Fibroblast of skin of right biceps (primary cell): ENCODE results near the gene NLRP11.
A peak's percentile ranks its signal among the peaks of the same experiment; 100 is the strongest.

Source experiments
- DNase-seq: peaks from one replicate; pipeline ENCODE4 v3.0.0-alpha.2; 2013

The NLRP11 gene

GRCh38 chr19:55831846-55832245 lies at the start of gene NLRP11:
TSS of gene NLRP11 (minus strand) at chr19:55831999. CDS start at chr19:55818174, 13,825 bp downstream.
- DNase-seq, result no peak

- DNase-seq, result no peak
These were observed 45.4 kb upstream of the NLRP11 start for GRCh38 chr19:55877211-55877610.

DNA sequence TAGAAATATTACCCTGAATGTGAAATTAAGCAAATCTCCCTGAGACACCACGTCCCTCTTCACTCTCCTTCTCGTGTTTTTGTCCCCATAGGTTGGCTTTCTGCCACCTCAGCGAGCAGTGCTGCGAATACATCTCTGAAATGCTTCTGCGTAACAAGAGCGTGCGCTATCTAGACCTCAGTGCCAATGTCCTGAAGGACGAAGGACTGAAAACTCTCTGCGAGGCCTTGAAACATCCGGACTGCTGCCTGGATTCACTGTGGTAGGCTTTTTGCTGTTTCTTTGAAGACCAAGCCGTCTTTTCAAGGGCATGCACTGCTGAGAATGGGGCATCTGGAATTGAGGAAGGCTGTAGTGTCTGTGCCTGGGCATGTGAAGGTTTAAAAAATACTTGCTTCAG lies 38.9 kb upstream of the NLRP11 start:
- DNase-seq, result no peak

DNA sequence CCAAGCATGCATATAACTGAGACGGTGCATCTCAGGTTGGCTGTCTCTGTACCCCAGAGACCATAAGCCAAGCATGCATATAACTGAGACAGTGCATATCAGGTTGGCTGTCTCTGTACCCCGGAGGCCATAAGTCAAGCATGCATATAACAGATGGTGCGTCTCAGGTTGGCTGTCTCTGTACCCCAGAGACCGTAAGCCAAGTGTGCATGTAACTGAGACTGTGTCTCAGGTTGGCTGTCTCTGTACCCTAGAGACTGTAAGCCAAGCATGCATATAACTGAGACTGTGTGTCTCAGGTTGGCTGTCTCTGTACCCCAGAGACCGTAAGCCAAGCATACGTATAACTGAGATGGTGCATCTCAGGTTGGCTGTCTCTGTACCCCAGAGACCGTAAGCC lies 35.3 kb upstream of the NLRP11 start:
- no peak for DNase-seq

DNA sequence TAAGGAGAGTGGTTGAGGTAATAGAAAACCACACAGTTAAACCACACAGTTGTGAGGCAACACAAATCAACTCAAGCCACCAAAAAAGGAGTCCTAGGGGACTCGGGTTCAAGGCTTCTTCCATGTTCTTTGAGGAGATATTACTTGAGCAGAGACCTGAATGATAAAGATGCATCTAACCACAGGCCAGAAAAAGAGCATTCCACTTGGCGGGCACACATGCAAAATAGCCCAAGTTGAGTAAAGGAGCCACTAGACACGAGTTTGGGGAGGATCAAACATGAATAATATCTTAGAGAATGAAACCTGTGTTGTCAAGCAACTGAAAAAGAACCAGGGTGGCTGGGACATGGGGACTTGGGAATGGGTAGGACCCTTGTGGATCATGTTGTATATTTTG lies 34.7 kb upstream of the NLRP11 start:
- no peak for DNase-seq

GRCh38 chr19:55858969-55859368 lies 27.2 kb upstream of the NLRP11 start:
- no peak for DNase-seq

DNA sequence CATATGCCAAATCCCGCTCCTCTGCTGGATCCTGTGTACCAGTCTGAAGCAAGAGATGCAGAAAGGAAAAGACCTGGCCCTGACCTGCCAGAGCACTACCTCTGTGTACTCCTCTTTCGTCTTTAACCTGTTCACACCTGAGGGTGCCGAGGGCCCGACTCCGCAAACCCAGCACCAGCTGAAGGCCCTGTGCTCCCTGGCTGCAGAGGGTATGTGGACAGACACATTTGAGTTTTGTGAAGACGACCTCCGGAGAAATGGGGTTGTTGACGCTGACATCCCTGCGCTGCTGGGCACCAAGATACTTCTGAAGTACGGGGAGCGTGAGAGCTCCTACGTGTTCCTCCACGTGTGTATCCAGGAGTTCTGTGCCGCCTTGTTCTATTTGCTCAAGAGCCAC lies 26.6 kb upstream of the NLRP11 start:
- DNase-seq, result no peak

- no peak for DNase-seq
These were observed 26.2 kb upstream of the NLRP11 start for GRCh38 chr19:55857974-55858373.

- no peak for DNase-seq
These were observed 25.4 kb upstream of the NLRP11 start for GRCh38 chr19:55857149-55857548.

GRCh38 chr19:55855160-55855559 lies 23.4 kb upstream of the NLRP11 start:
- DNase-seq, result no peak

DNA sequence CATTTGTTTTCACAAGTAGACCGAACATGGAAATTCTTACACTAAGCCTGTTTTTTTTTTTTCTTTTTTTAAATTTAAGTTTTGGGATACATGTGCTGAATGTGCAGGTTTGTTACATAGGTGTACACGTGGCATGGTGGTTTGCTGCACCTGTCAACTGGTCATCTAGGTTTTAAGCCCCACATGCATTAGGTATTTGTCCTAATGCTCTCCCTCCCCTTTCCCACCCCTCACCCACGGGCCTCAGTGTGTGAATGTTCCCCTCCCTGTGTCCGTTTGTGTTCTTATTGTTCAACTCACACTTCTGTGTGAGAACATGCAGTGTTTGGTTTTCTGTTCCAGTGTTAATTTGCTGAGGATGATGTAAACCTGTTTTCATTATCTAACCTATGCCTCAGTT lies 7.1 kb upstream of the NLRP11 start:
- DNase-seq, result no peak

DNA sequence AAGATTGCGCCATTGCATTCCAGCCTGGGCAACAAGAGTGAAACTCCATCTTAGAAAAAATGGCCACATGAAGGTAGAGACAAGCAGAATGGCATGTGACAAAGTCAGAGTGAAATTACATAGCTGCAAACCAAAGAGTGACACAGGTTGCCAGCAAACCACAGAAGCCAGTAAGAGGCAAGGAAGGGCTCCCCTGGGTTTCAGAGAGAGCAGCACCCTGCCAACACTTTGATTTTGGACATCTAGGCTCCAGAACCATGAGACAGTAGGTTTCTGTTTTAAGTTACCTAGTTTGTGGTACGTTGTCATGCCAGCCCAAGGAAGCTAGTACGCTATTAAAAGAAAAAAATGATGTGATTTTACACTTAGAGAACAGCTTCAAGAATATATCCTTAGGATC lies 6.5 kb upstream of the NLRP11 start:
- DNase-seq, result no peak

DNA sequence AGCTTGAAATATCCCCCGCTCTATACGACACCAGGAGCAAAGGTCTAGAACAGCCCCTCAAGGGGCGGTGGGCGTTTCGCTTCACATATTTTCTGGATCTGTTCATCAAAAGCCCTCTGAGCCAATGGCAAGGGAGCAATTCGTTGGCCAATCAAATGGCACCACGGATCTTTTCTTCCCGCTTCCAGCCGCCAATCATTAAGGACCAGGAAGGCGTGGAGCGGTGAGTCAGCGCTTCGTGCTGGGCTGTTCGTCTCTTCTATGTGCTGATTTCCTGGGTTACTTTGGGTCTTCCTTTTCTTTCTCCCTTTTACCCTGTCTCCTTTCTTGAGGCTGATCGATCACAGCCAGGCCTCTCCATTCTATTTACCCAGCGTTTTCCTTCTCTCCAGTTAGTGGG lies 4.5 kb upstream of the NLRP11 start, which contains the start of gene NLRP4:
TSS of gene NLRP4 (plus strand) at position 201 of the 400 bp plus-strand sequence. CDS start 15,541 bp downstream, outside the sequence.
- no peak for DNase-seq

DNA sequence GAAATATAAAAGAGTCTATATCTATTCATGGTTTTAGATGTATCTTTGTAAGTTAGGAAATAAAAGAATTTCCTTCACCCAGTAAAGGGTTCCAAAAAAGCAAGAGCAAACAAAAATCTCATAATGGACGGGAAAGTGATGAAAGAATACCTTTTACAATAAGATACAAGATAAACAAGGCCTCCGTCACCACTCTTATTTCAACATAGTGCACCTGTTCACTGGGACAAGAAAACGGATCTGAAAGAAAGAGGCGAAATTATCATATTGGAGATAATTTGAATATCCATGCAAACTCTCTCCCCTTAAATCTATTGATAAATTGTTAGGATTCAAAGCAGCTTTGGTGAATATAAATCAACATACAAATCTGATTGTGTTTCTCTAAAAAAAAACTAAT lies 877 bp upstream of the NLRP11 start:
- no peak for DNase-seq

DNA sequence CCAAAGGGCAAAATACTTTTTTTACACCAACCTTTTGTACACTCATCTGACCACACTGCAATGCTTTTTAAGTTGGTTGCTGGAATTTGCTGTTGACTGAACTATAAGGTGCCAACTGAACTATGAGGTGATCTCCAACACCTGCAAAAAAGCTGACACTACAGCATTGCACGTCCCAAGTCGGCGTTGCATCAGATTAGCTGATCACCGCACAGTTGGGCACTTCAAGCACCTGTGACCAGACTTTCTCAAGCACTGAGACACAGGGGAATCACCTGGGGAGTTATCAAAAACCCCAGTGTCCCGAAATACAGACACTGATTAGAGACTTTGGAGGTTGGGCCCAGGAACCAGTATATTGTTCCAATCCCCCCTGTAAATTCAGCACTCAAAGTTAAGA lies 1.1 kb downstream of the NLRP11 start:
- no peak for DNase-seq

GRCh38 chr19:55820037-55820436 lies 11.8 kb downstream of the NLRP11 start:
- DNase-seq, result no peak

- DNase-seq, result no peak
These were observed 17.9 kb downstream of the NLRP11 start for GRCh38 chr19:55813906-55814305.

- DNase-seq, result no peak
These were observed 19.4 kb downstream of the NLRP11 start for GRCh38 chr19:55812449-55812848.

DNA sequence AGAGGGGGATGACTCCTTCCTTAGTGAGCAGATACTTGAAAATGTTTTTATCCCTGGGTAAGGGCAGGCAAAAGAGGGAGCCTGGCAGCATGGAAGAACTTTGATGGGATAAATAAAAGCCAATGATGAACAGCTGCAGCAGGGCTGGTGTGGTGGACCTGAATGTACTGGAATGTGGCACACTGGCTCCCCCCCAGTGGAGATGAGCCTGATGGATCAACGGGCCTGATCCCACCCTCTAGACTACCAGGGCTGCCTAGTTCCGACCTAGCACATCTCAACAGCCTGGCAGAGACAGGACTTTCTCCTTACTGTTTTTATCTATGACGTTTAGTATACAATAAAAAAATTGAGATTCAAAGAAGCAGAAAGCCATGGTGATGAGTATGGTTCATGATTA lies 20.5 kb downstream of the NLRP11 start:
- DNase-seq, result no peak

- peak; percentile 11 for DNase-seq
These were observed 22.3 kb downstream of the NLRP11 start for GRCh38 chr19:55809381-55810058.

DNA sequence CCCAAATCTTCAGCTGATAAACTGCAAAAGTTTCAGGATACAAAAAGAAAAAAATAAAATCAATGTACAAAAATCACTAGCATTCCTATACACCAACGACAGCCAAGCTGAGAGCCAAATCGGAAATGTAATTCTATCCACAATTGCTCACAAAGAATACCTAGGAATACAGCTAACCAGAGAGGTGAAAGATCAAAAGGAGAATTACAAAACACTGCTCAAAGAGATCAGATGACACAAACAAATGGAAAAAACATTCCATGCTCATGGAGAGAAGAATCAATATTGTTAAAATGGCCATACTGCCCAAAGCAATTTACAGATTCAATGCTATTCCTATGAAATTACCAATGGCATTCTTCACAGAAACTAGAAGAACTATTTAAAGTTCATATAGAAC lies 29.5 kb downstream of the NLRP11 start:
- no peak for DNase-seq

GRCh38 chr19:55801416-55801815 lies 30.4 kb downstream of the NLRP11 start:
- DNase-seq, result no peak

- DNase-seq, result no peak
These were observed 36.8 kb downstream of the NLRP11 start for GRCh38 chr19:55795021-55795420.

DNA sequence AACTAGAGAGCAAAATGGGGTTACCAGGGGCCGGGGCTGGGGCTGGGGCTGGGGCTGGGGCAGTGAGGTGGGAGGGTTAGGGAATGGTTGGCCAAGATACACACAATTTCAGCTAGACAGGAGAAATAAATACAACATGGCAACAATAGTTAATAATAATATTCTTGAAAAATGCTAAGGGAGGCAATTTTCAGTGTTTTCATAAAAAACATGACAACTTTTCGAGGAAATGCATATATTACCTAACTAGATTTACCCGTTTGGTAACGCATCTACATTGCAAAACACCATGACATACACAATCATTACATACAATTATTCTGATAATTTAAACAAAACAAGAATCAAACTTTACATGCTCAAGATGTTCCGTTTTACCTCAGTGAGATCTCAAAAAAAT lies 50.7 kb downstream of the NLRP11 start:
- DNase-seq, result no peak

- DNase-seq, result no peak
These were observed 53.5 kb downstream of the NLRP11 start for GRCh38 chr19:55778331-55778730.
